ENCODE measurements around the gene YPEL3.
"Not testable (repeated sequence)": the region's sequence is repeated elsewhere in the genome, so short reads cannot be mapped to it uniquely, and the experiment has no call there.

The YPEL3 gene

GRCh38 chr16:30096105-30096861 is at the start of gene YPEL3:
YPEL3 (minus strand) TSS chr16:30096213; CDS start chr16:30095482, 731 bp downstream.
- peak; percentile 74 for DNase-seq (ENCODE audit: low read depth)

- DNase-seq (ENCODE audit: low read depth), result no peak
Observed at GRCh38 chr16:30145657-30146056, 49.6 kb upstream of the YPEL3 start.

GRCh38 chr16:30144917-30145316 is 48.9 kb upstream of the YPEL3 start:
- no peak for DNase-seq (ENCODE audit: low read depth)

- no peak for DNase-seq (ENCODE audit: low read depth)
Observed at GRCh38 chr16:30144017-30144416, 48.0 kb upstream of the YPEL3 start.

GRCh38 chr16:30143347-30143702 is 47.3 kb upstream of the YPEL3 start:
- no peak for DNase-seq (ENCODE audit: low read depth)

GRCh38 chr16:30142672-30143346 is 46.8 kb upstream of the YPEL3 start:
- no peak for DNase-seq (ENCODE audit: low read depth)

- DNase-seq (ENCODE audit: low read depth), result no peak
Observed at GRCh38 chr16:30141750-30142149, 45.7 kb upstream of the YPEL3 start.

- no peak for DNase-seq (ENCODE audit: low read depth)
Observed at GRCh38 chr16:30139583-30140481, 43.8 kb upstream of the YPEL3 start.

- DNase-seq (ENCODE audit: low read depth), result no peak
Observed at GRCh38 chr16:30137897-30138296, 41.9 kb upstream of the YPEL3 start.

- no peak for DNase-seq (ENCODE audit: low read depth)
Observed at GRCh38 chr16:30136971-30137605, 41.1 kb upstream of the YPEL3 start.

- DNase-seq (ENCODE audit: low read depth), result no peak
Observed at GRCh38 chr16:30132591-30132990, 36.6 kb upstream of the YPEL3 start.

GRCh38 chr16:30131869-30132475 is 36.0 kb upstream of the YPEL3 start:
- DNase-seq (ENCODE audit: low read depth), result no peak

GRCh38 chr16:30127993-30128392 is 32.0 kb upstream of the YPEL3 start:
- no peak for DNase-seq (ENCODE audit: low read depth)

- DNase-seq (ENCODE audit: low read depth), result not testable (repeated sequence)
Observed at GRCh38 chr16:30125690-30126089, 29.7 kb upstream of the YPEL3 start.

- no peak for DNase-seq (ENCODE audit: low read depth)
Observed at GRCh38 chr16:30124985-30125379, 29.0 kb upstream of the YPEL3 start.

GRCh38 chr16:30122604-30123160 is 26.7 kb upstream of the YPEL3 start:
- DNase-seq (ENCODE audit: low read depth), result no peak

GRCh38 chr16:30121741-30122571 is 25.9 kb upstream of the YPEL3 start:
- DNase-seq (ENCODE audit: low read depth), result peak; percentile 28

- DNase-seq (ENCODE audit: low read depth), result no peak
Observed at GRCh38 chr16:30120340-30121105, 24.5 kb upstream of the YPEL3 start.

- no peak for DNase-seq (ENCODE audit: low read depth)
Observed at GRCh38 chr16:30119428-30119827, 23.4 kb upstream of the YPEL3 start.

GRCh38 chr16:30117768-30118167 is 21.8 kb upstream of the YPEL3 start:
- no peak for DNase-seq (ENCODE audit: low read depth)

All from stromal cell of bone marrow (primary cell).